H1 (cell line): ENCODE measurements around the gene C5. TPM values are rescaled to one million over a fixed set of nuclear protein-coding genes. Genes with fewer than 3 reads are reported as not detected.

Experiments
- CTCF ChIA-PET: fragments of 300-600 bp; sonication (Branson Sonifier 250); formaldehyde crosslinking; loops from one replicate; lab custom pipeline; 2021; ENCODE audit not compliant: partially characterized antibody; lab: Charles Lee
- POLR2A ChIA-PET: fragments of 300-600 bp; sonication (Branson Sonifier 250); formaldehyde crosslinking; loops from one replicate; lab custom pipeline; 2021; ENCODE audit warnings: inconsistent platforms; ENCODE audit not compliant: partially characterized antibody; lab: Charles Lee
- DNase-seq, 2 experiments: peaks; one replicate each; pipeline versions ENCODE4 v3.0.0 to v3.0.0-alpha.2; 2010 to 2022; ENCODE audit warnings: low spot score in 2 of 2, low read depth in 1 of 2, mixed read lengths in 1 of 2
- FAIRE-seq: peaks from 2 replicates; lab custom pipeline; 2011; peaks lifted over from hg19 to GRCh38; lab: Jason Lieb, UNC
- H2AFZ ChIP-seq: 2 replicates; pipeline ENCODE4 v1.8.1; 2012; ENCODE audit warnings: low read length, inconsistent platforms
- H2AK5ac ChIP-seq: 2 replicates; pipeline ENCODE4 v1.6.1; 2013; ENCODE audit warnings: low read depth, low read length
- H2BK120ac ChIP-seq: replicated peaks from 2 replicates; pipeline ENCODE3; 2013; ENCODE audit warnings: low read depth, low read length, inconsistent platforms
- H2BK12ac ChIP-seq: 2 replicates; pipeline ENCODE4 v1.6.1; 2013; ENCODE audit warnings: low read depth, low read length
- H2BK15ac ChIP-seq: 2 replicates; pipeline ENCODE4 v1.6.1; 2013; ENCODE audit warnings: low read length
- H2BK20ac ChIP-seq: 2 replicates; pipeline ENCODE4 v1.6.1; 2013; ENCODE audit warnings: low read length
- H2BK5ac ChIP-seq: 2 replicates; pipeline ENCODE4 v1.6.1; 2013; ENCODE audit warnings: low read depth, low read length
- H3K14ac ChIP-seq: 2 replicates; pipeline ENCODE4 v1.6.1; 2013; ENCODE audit warnings: inconsistent platforms; ENCODE audit not compliant: insufficient read length
- H3K18ac ChIP-seq: 2 replicates; pipeline ENCODE4 v1.6.1; 2013; ENCODE audit warnings: low read length; ENCODE audit errors: extremely low read depth
- H3K23ac ChIP-seq: 2 replicates; pipeline ENCODE4 v1.6.1; 2013; ENCODE audit warnings: inconsistent platforms; ENCODE audit not compliant: insufficient read length
- H3K23me2 ChIP-seq: 2 replicates; pipeline ENCODE4 v1.6.1; 2013; ENCODE audit warnings: low read depth, low read length
- H3K27ac ChIP-seq: 2 replicates; pipeline ENCODE4 v1.6.1; 2011; ENCODE audit warnings: low read depth, low read length, inconsistent platforms
- H3K27me3 ChIP-seq, 4 experiments: replicated peaks in 1 of 4; 1 replicate in 1 of 4; 2 replicates in 3 of 4; pipeline versions ENCODE4 v1.6.1 to v1.8.1; 2011 to 2013; ENCODE audit warnings: low read length in 3 of 4, mild to moderate bottlenecking in 3 of 4, inconsistent platforms in 2 of 4, mixed read lengths in 2 of 4, moderate library complexity in 1 of 4; ENCODE audit not compliant: control insufficient read depth in 3 of 4, insufficient read depth in 3 of 4; ENCODE audit errors: extremely low read depth in 1 of 4
- H3K36me3 ChIP-seq, 4 experiments: 2 replicates each; pipeline versions ENCODE4 v1.6.1 to v1.8.1; 2011 to 2013; ENCODE audit warnings: mild to moderate bottlenecking in 4 of 4, low read length in 3 of 4, moderate library complexity in 2 of 4, control low read depth in 1 of 4, inconsistent platforms in 1 of 4; ENCODE audit not compliant: insufficient read depth in 4 of 4, control insufficient read depth in 2 of 4
- H3K4ac ChIP-seq: replicated peaks from 2 replicates; pipeline ENCODE3; 2013; ENCODE audit warnings: low read length, low read depth, mixed read lengths, inconsistent platforms; ENCODE audit not compliant: insufficient read length
- H3K4me1 ChIP-seq, 4 experiments: replicated peaks in 1 of 4; 1 replicate in 1 of 4; 2 replicates in 3 of 4; pipeline versions ENCODE4 v1.6.1 to v1.8.1; 2011 to 2013; ENCODE audit warnings: low read length in 3 of 4, inconsistent platforms in 2 of 4, mixed read lengths in 1 of 4; ENCODE audit not compliant: insufficient read depth in 4 of 4, control insufficient read depth in 3 of 4
- H3K4me2 ChIP-seq, 2 experiments: 2 replicates each; pipeline versions ENCODE4 v1.6.1 to v1.8.1; 2011 to 2013; ENCODE audit warnings: low read depth in 2 of 2, low read length in 2 of 2, control low read depth in 1 of 2, inconsistent platforms in 1 of 2, mild to moderate bottlenecking in 1 of 2; ENCODE audit not compliant: insufficient read depth in 1 of 2
- H3K4me3 ChIP-seq, 4 experiments: fragments of 200-600, 300-600 bp in 1 of 4; sonication (generic), shearing (Covaris generic), sonication (Bioruptor Twin) in 1 of 4; 2 replicates each; pipeline versions ENCODE4 v1.5.1 to v1.8.1; 2011 to 2016; ENCODE audit warnings: low read length in 4 of 4, low read depth in 3 of 4, control low read depth in 2 of 4, inconsistent platforms in 2 of 4, mild to moderate bottlenecking in 2 of 4, mixed read lengths in 1 of 4, moderate library complexity in 1 of 4; ENCODE audit not compliant: insufficient read depth in 2 of 4; ENCODE audit errors: extremely low read depth in 1 of 4
- H3K56ac ChIP-seq: replicated peaks from 2 replicates; pipeline ENCODE3; 2013; ENCODE audit warnings: low read depth, mild to moderate bottlenecking, mixed read lengths, low read length, inconsistent platforms; ENCODE audit not compliant: insufficient read length
- H3K79me1 ChIP-seq: 2 replicates; pipeline ENCODE4 v1.6.1; 2013; ENCODE audit warnings: low read depth, low read length, control low read depth
- H3K79me2 ChIP-seq, 2 experiments: 2 replicates each; pipeline versions ENCODE4 v1.6.1 to v1.8.1; 2012 to 2013; ENCODE audit warnings: low read length in 2 of 2, mild to moderate bottlenecking in 2 of 2, inconsistent platforms in 1 of 2; ENCODE audit not compliant: insufficient read depth in 2 of 2, control insufficient read depth in 1 of 2
- H3K9ac ChIP-seq, 4 experiments: replicated peaks in 1 of 4; 1 replicate in 1 of 4; 2 replicates in 3 of 4; pipeline versions ENCODE4 v1.6.1 to v1.8.1; 2011 to 2013; ENCODE audit warnings: low read depth in 3 of 4, low read length in 3 of 4, control low read depth in 2 of 4, mild to moderate bottlenecking in 2 of 4, moderate library complexity in 2 of 4, inconsistent platforms in 1 of 4; ENCODE audit errors: extremely low read depth in 1 of 4
- H3K9me3 ChIP-seq, 2 experiments: 2 replicates each; pipeline versions ENCODE4 v1.6.1 to v1.8.1; 2012 to 2013; ENCODE audit warnings: mild to moderate bottlenecking in 2 of 2, moderate library complexity in 2 of 2, control low read depth in 1 of 2, inconsistent platforms in 1 of 2, low read depth in 1 of 2, low read length in 1 of 2, mixed read lengths in 1 of 2; ENCODE audit not compliant: insufficient read depth in 2 of 2
- H4K20me1 ChIP-seq, 2 experiments: replicated peaks in 1 of 2; 2 replicates each; pipeline versions ENCODE3 to v1.8.1; 2011 to 2013; ENCODE audit warnings: inconsistent platforms in 2 of 2, low read length in 2 of 2, mild to moderate bottlenecking in 1 of 2; ENCODE audit not compliant: insufficient read depth in 2 of 2, control insufficient read depth in 1 of 2
- H4K5ac ChIP-seq: 2 replicates; pipeline ENCODE4 v1.6.1; 2013; ENCODE audit warnings: low read length, low read depth, mixed read lengths, inconsistent platforms; ENCODE audit not compliant: insufficient read length
- H4K8ac ChIP-seq: 2 replicates; pipeline ENCODE4 v1.8.0; 2013; ENCODE audit warnings: mild to moderate bottlenecking, moderate library complexity, low read length, inconsistent platforms; ENCODE audit not compliant: insufficient read depth; ENCODE audit errors: extremely low read depth
- H4K91ac ChIP-seq: replicated peaks from 2 replicates; pipeline ENCODE3; 2013; ENCODE audit warnings: low read length, mixed read lengths, inconsistent platforms; ENCODE audit not compliant: insufficient read length
- TBP ChIP-seq: IDR thresholded peaks from 2 replicates; pipeline ENCODE4 v1.6.1; 2011; ENCODE audit warnings: low read depth, low read length, improper control_type of control experiment
- TCF12 ChIP-seq: IDR thresholded peaks from 2 replicates; pipeline ENCODE4 v1.6.1; 2011; ENCODE audit warnings: low read depth, mild to moderate bottlenecking, low read length
- WGBS, 2 experiments: shearing (Covaris generic) in 1 of 2; methylation state at CpG; one replicate each; pipeline versions ENCODE4 v1.1.6 to v1.1.7; 2013 to 2015; ENCODE audit warnings: low lambda C conversion rate in 2 of 2, mixed read lengths in 2 of 2, inconsistent platforms in 1 of 2, low coverage in 1 of 2, missing lambda C conversion rate in 1 of 2; ENCODE audit not compliant: insufficient replicate concordance in 2 of 2, insufficient coverage in 1 of 2, insufficient read length in 1 of 2; ENCODE audit errors: extremely low coverage in 1 of 2, missing lambda C conversion rate in 1 of 2; 5-methylcytosine and 5-hydroxymethylcytosine counted together
- polyA plus RNA-seq, 7 experiments: library from polyadenylated mRNA; depleted of rRNA in 3 of 7; stranded (reverse) in 5 of 7; unstranded in 2 of 7; fragments of >200 nt in 5 of 7; fragments of 200-250 nt in 2 of 7; gene quantifications; 1 replicate in 5 of 7; 2 replicates in 1 of 7; 4 replicates in 1 of 7; pipeline versions ENCODE4 v1.2.1 to v1.2.3, GENCODE V29; 2011 to 2013; ENCODE audit warnings: missing spikeins in 2 of 7, mixed read lengths in 2 of 7
- total RNA-seq: library from RNA; stranded (reverse); fragmentation: NEBNext Ultra II Directional; extraction: Animal tissue kit (Norgen Biotek cat#: 25700); gene quantifications from 2 replicates; pipeline ENCODE4 v1.2.1, GENCODE V29; 2021

Gene C5
- total and polyA plus RNA-seq, 2 of the 8 experiments (the other 6 are each of a cell fraction or from before 2014, with no cell fraction given) = 0.24 to 0.35 TPM

DNA sequence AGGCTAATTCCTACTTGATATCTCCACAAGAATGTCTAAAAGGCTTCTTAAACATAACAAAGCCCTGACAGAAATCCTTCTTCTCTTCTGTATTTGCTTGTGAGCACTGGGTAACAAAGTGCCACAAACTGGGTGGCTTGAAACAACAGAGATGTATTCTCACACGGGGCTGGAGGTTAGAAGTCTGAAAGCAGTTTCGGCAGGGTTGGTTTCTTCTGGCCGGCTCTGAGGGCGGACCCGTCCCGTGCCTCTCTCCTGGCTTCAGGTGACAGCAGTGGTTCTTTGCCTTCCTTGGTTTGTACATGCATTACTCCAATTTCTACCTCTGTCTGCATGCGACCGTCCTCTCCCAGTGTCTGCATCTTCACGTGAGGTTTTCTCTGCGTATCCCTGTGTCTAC, 109.5 kb downstream of the C5 start:
- no peak for DNase-seq
- no peak overlapping the region for H3K4me3 ChIP-seq
- no peak overlapping the region; the same call in 1 of the 2 replicates for H2BK15ac ChIP-seq
- no peak overlapping the region for H2BK20ac ChIP-seq
- no peak overlapping the region; the same call in 1 of the 2 replicates for H3K18ac ChIP-seq
- no peak overlapping the region for H3K14ac ChIP-seq
- H3K4ac ChIP-seq = no peak overlapping the region
- H3K4me2 ChIP-seq = no peak overlapping the region
- 85% methylated on average over 10 of the region's 10 CpGs; no CpG with 5 or more reads in 1 of the 2 experiments for WGBS, 2 experiments
- FAIRE-seq = no peak
- H3K27me3 ChIP-seq = no peaks in the 10 kb centered on the region
- ChIA-PET CTCF (interaction anchor here (1.2 to 12.5 kb wide), 7 partner anchors 18 to 185 kb away, joined by 3 to 108 read pairs (median 4); no protein-coding TSS in a partner anchor), POLR2A (interaction anchor here (4.6 kb wide), 1 partner anchor 11 kb away, joined by 14 read pairs; no protein-coding TSS in a partner anchor)
- H3K79me2 ChIP-seq = no peaks in the 10 kb centered on the region
- no peak overlapping the region for H3K23ac ChIP-seq
- H3K9ac ChIP-seq = no peak overlapping the region
- no peak overlapping the region for H3K27ac ChIP-seq
- no peaks in the 10 kb centered on the region; the same call in 1 of the 2 replicates for H3K23me2 ChIP-seq
- H3K9me3 ChIP-seq = no peaks in the 10 kb centered on the region
- H2BK5ac ChIP-seq = no peak overlapping the region
- H3K36me3 ChIP-seq = no peaks in the 10 kb centered on the region
- H4K20me1 ChIP-seq = no peaks in the 10 kb centered on the region
- no peak overlapping the region for H4K5ac ChIP-seq
- peaks cover 0 to 14% (median 7%) of the 10 kb centered on the region in 4 experiments; a peak in 6 of 7 replicates for H3K4me1 ChIP-seq
- no peaks in the 10 kb centered on the region for H3K79me1 ChIP-seq
- H4K91ac ChIP-seq = no peak overlapping the region
- H4K8ac ChIP-seq = no peak overlapping the region
- no peak overlapping the region for H2BK12ac ChIP-seq
- H3K56ac ChIP-seq = no peak overlapping the region
- no peak overlapping the region for H2BK120ac ChIP-seq
- H2AK5ac ChIP-seq = no peak overlapping the region
- H2AFZ ChIP-seq = no peak overlapping the region
- TF ChIP-seq TBP (no peak), TCF12 (no peak)
